Esophagus muscularis mucosa (tissue), 4 donors: Measurements from ENCODE around the gene TXNRD3. TPM values are rescaled to one million over a fixed set of nuclear protein-coding genes. Genes with fewer than 3 reads are reported as not detected.

Source experiments
- DNase-seq: peaks from one replicate; pipeline ENCODE4 v3.0.0-alpha.2; 2017; ENCODE audit errors: extremely low spot score
- H3K27ac ChIP-seq, 4 donors: fragments of 200-600 bp; sonication (generic); replicated peaks in 1 of 4; 1 replicate in 3 of 4; 2 replicates in 1 of 4; pipeline ENCODE4 v1.5.1; 2016 to 2019; ENCODE audit warnings: mild to moderate bottlenecking in 1 of 4
- H3K27me3 ChIP-seq, 4 donors: fragments of 200-600 bp; sonication (generic); one replicate each; pipeline versions ENCODE4 v1.5.1 to v1.6.0; 2016 to 2019
- H3K36me3 ChIP-seq, 4 donors: fragments of 200-600 bp; sonication (generic); one replicate each; pipeline ENCODE4 v1.5.1; 2016 to 2019
- H3K4me1 ChIP-seq, 4 donors: fragments of 200-600 bp; sonication (generic); one replicate each; pipeline ENCODE4 v1.5.1; 2016 to 2019
- H3K4me3 ChIP-seq, 4 donors: fragments of 200-600 bp; sonication (generic); 1 replicate in 2 of 4; 2 replicates in 2 of 4; pipeline ENCODE4 v1.5.1; 2016 to 2019; ENCODE audit warnings: mild to moderate bottlenecking in 4 of 4, moderate library complexity in 1 of 4
- H3K9me3 ChIP-seq, 4 donors: fragments of 200-600 bp; sonication (generic); 1 replicate in 3 of 4; 2 replicates in 1 of 4; pipeline ENCODE4 v1.5.1; 2016 to 2019
- EP300 ChIP-seq: sonication (generic); formaldehyde crosslinking; IDR thresholded peaks from one replicate; pipeline ENCODE4 v1.6.1; 2017; ENCODE audit warnings: antibody characterized with exemption
- POLR2A ChIP-seq: fragments of 450-650 bp; IDR thresholded peaks from one replicate; pipeline ENCODE4 v1.6.1; 2017; ENCODE audit warnings: antibody characterized with exemption, moderate library complexity, mild to moderate bottlenecking, low read depth
- POLR2AphosphoS5 ChIP-seq, 2 donors: sonication (generic); formaldehyde crosslinking; IDR thresholded peaks; one replicate each; pipeline ENCODE4 v1.6.1; 2017; ENCODE audit warnings: antibody characterized with exemption in 2 of 2
- WGBS: methylation state at CpG from one replicate; pipeline ENCODE4 v1.1.5; 2018; 5-methylcytosine and 5-hydroxymethylcytosine counted together
- intact Hi-C: fragments of 100-400 bp; cut with DNase I; formaldehyde crosslinking; loops from one replicate; pipeline ENCODE4 v1.15.1; 2023
- total RNA-seq, 4 donors: library from RNA; depleted of rRNA; stranded (reverse); fragments of >200 nt; gene quantifications; one replicate each; pipeline versions ENCODE4 v1.1.0 to v1.2.1, GENCODE V29; 2016
- TF ChIP-seq, protein P1 (sequence below), 3 experiments: fragments of 200-600 bp in 2 of 3; fragments of 450-650 bp in 1 of 3; sonication (generic) in 2 of 3; IDR thresholded peaks; one replicate each; pipeline ENCODE4 v1.5.1; 2017 to 2019; ENCODE audit warnings: antibody characterized with exemption in 3 of 3, mild to moderate bottlenecking in 2 of 3, moderate library complexity in 1 of 3

The TXNRD3 gene
- total RNA-seq, 4 donors from 2014 or later, result 12.8 to 23.7 (median 18.7) TPM

GRCh38 chr3:126667631-126668449 lies 12.9 kb upstream of the TXNRD3 start:
- Histone ChIP-seq H3K4me1 (no peaks in the 10 kb centered on the region), H3K9me3 (no peaks in the 10 kb centered on the region), H3K27ac (no peak overlapping the region), H3K36me3 (no peaks in the 10 kb centered on the region), H3K4me3 (no peak overlapping the region), H3K27me3 (peaks cover 0 to 23% (median 0%) of the 10 kb centered on the region in 4 donors)
- TF ChIP-seq POLR2A, result no peak
- TF ChIP-seq POLR2AphosphoS5 (IDR thresholded peaks at IDR 0.05), result no peak
- TF ChIP-seq, protein P1, sequence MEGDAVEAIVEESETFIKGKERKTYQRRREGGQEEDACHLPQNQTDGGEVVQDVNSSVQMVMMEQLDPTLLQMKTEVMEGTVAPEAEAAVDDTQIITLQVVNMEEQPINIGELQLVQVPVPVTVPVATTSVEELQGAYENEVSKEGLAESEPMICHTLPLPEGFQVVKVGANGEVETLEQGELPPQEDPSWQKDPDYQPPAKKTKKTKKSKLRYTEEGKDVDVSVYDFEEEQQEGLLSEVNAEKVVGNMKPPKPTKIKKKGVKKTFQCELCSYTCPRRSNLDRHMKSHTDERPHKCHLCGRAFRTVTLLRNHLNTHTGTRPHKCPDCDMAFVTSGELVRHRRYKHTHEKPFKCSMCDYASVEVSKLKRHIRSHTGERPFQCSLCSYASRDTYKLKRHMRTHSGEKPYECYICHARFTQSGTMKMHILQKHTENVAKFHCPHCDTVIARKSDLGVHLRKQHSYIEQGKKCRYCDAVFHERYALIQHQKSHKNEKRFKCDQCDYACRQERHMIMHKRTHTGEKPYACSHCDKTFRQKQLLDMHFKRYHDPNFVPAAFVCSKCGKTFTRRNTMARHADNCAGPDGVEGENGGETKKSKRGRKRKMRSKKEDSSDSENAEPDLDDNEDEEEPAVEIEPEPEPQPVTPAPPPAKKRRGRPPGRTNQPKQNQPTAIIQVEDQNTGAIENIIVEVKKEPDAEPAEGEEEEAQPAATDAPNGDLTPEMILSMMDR (IDR thresholded peaks at IDR 0.05), result no peak
- no peak for TF ChIP-seq EP300
- no peak for DNase-seq
- intact Hi-C loops, result no loop called here
- WGBS, result 83% methylated on average over 15 of the region's 15 CpGs

DNA sequence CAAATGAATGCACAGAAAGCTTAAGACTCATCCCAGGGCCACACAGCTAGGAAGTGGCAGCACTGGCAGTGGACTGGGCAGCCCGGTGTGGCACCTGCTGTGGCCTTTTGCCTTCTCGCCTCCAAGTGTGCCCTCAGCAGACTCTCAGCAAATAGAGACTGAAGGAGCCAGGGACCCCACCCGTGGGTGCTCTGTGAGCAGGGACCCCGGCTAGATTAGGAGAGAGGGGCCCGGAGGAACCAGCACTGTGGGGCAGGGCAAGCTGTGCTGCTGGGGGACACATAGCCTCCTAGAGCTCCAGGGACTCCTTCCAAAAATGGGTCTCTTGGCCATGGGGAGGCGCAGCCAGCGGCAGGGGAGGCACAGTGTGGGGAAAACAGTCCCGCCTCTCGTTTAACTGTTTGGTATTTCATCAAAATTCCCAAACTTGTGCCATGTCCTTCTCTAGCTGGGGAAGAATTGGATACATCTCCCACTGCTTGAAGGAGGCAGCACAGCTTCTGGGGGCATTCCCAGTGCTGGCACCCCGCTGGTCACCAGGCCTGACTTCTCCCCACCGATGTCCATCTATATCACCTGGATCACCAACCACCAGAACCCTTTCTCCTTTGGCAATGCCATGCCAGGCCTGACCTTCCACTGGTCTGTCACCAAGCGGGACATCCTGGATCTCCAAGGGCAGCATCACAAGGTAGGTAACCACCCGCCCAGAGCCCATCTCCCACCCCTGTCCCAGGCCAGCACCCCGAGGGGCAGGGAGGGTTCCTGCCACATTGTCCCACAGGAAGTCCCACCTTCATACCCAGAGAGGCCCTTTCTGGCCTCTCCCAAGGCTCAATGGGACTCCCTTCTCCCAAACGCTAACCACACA lies 12.0 kb upstream of the TXNRD3 start:
- peaks cover 0 to 26% (median 0%) of the 10 kb centered on the region in 4 donors for H3K27me3 ChIP-seq
- H3K9me3 ChIP-seq, result no peaks in the 10 kb centered on the region
- no peak overlapping the region for H3K27ac ChIP-seq
- no peak for TF ChIP-seq EP300
- TF ChIP-seq POLR2A, result no peak
- TF ChIP-seq, protein P1 (IDR thresholded peaks at IDR 0.05), result no peak
- no peak for TF ChIP-seq POLR2AphosphoS5 (IDR thresholded peaks at IDR 0.05)
- no peaks in the 10 kb centered on the region for H3K36me3 ChIP-seq
- WGBS, result 86% methylated on average over 11 of the region's 15 CpGs
- no peaks in the 10 kb centered on the region for H3K4me1 ChIP-seq
- H3K4me3 ChIP-seq, result no peak overlapping the region
- peak; percentile 78 for DNase-seq
- intact Hi-C loops, result no loop called here

- intact Hi-C loops, result no loop called here
- Histone ChIP-seq H3K9me3 (no peaks in the 10 kb centered on the region), H3K27ac (no peak overlapping the region), H3K4me3 (no peak overlapping the region), H3K27me3 (peaks cover 0 to 34% (median 0%) of the 10 kb centered on the region in 4 donors), H3K4me1 (no peaks in the 10 kb centered on the region), H3K36me3 (no peaks in the 10 kb centered on the region)
- peak; percentile 47 for DNase-seq
- TF ChIP-seq POLR2AphosphoS5 (IDR thresholded peaks at IDR 0.05) (no peak), EP300 (no peak), POLR2A (no peak)
- TF ChIP-seq, protein P1 (IDR thresholded peaks at IDR 0.05), result no peak
- 100% methylated on average over 3 of the region's 15 CpGs for WGBS
Observed at GRCh38 chr3:126665959-126666657, 11.2 kb upstream of the TXNRD3 start.

DNA sequence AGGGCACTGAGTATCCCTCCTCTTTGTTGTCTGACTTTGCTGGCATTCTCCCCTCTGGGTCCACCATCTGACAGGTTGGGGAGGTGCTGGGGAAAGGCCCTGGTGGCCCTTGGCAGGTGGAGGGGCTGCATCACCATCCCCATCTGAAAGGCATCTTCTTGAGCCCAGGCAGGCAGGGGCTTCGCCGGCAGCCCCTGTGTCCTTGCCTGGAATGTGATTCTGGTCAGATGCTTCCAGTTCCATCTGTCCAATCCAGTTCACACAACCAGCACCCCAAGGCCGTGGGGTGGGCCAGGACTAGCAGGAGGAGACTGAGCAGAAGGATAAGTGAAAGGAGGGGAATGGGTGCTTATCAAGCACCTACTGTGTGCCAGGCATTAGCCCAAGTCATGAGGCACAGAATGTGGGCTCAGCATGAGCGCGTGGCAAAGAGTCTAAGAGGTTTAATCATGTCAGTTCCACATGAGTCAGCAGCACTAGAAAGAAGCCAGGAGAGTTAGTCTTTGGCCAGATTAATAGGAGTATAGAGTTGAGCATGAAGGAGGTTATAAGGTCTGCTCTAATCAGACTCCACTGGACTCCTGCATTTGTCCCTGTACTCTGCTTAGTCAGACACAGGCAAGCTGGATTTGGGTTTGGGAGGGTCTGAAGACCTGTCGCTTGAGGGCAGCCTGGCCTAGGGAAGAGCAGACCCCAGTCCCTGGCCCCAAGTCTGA lies 10.5 kb upstream of the TXNRD3 start:
- H3K4me3 ChIP-seq, result no peak overlapping the region
- 84% methylated on average over 4 of the region's 6 CpGs for WGBS
- H3K27ac ChIP-seq, result no peak overlapping the region
- TF ChIP-seq, protein P1 (IDR thresholded peaks at IDR 0.05), result no peak
- TF ChIP-seq EP300 (no peak), POLR2A (no peak), POLR2AphosphoS5 (IDR thresholded peaks at IDR 0.05) (no peak)
- no peak for DNase-seq
- H3K9me3 ChIP-seq, result no peaks in the 10 kb centered on the region
- H3K27me3 ChIP-seq, result peaks cover 0 to 41% (median 0%) of the 10 kb centered on the region in 4 donors
- intact Hi-C loops, result no loop called here
- no peaks in the 10 kb centered on the region for H3K4me1 ChIP-seq
- no peaks in the 10 kb centered on the region for H3K36me3 ChIP-seq
